MM.1S (cell line): Measurements from ENCODE around the gene NUDT21.

Experiments
- CTCF ChIP-seq: fragments of 300-600 bp; sonication (generic); IDR thresholded peaks from 2 replicates; pipeline ENCODE4 v1.5.1; 2016; ENCODE audit warnings: antibody characterized with exemption, low read length, mixed read lengths
- EZH2 ChIP-seq: fragments of 300-600 bp; sonication (generic); optimal IDR thresholded peaks from 2 replicates; pipeline ENCODE3; 2017; ENCODE audit warnings: low read depth, mild to moderate bottlenecking, antibody characterized with exemption, low read length, mixed read lengths

GRCh38 chr16:56382901-56383355, 68.2 kb downstream of the NUDT21 start:
- TF ChIP-seq CTCF = no peak
- no peak for TF ChIP-seq EZH2
